Measurements from ENCODE around the gene CD36. TPM values are rescaled to one million over a fixed set of nuclear protein-coding genes. Genes with fewer than 3 reads are reported as not detected.

The CD36 gene
- total RNA-seq, 1 experiment from 2014 or later: 1.4 TPM

DNA sequence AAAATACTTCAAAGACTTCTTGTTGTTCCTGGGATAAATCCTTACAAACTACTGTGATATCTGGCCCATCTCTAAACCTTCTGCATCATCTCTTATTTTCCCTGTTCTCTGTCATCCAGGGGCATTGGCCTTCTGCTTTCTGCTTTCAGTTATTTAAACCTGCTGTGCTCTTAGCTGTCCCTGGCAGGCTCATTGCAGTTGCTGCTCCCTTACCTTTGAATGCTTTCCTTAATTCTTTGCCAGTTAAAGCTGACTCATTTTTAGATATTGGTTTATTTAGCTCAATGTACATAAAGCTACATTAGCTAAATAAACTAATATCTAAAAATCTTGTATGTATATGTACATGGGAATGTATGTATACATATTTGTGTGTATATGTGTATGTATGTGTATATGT, 40.6 kb upstream of the CD36 start (continued):
- TF ChIP-seq, protein P1, sequence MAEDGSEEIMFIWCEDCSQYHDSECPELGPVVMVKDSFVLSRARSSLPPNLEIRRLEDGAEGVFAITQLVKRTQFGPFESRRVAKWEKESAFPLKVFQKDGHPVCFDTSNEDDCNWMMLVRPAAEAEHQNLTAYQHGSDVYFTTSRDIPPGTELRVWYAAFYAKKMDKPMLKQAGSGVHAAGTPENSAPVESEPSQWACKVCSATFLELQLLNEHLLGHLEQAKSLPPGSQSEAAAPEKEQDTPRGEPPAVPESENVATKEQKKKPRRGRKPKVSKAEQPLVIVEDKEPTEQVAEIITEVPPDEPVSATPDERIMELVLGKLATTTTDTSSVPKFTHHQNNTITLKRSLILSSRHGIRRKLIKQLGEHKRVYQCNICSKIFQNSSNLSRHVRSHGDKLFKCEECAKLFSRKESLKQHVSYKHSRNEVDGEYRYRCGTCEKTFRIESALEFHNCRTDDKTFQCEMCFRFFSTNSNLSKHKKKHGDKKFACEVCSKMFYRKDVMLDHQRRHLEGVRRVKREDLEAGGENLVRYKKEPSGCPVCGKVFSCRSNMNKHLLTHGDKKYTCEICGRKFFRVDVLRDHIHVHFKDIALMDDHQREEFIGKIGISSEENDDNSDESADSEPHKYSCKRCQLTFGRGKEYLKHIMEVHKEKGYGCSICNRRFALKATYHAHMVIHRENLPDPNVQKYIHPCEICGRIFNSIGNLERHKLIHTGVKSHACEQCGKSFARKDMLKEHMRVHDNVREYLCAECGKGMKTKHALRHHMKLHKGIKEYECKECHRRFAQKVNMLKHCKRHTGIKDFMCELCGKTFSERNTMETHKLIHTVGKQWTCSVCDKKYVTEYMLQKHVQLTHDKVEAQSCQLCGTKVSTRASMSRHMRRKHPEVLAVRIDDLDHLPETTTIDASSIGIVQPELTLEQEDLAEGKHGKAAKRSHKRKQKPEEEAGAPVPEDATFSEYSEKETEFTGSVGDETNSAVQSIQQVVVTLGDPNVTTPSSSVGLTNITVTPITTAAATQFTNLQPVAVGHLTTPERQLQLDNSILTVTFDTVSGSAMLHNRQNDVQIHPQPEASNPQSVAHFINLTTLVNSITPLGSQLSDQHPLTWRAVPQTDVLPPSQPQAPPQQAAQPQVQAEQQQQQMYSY (CRISPR knock-in tag; IDR thresholded peaks at IDR 0.05): no peak

DNA sequence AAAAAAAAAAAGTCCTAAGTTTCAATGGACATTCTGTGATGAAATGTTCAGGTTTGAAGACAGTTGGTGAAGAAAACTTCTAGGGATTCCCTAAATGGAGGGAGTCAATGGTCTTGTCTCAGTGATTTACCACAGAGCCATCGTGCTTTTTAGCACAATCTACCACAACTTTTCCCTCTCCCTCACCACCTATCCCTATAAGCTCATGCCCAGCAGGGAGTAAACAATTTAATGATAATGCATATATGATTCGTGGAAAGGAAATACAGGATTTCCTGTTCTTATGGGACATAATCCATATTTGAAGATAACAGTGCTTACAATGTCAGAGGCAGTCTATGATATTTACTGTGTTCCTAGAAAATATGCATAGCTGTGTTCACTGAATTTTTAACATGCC, 38.4 kb upstream of the CD36 start:
- TF ChIP-seq, protein P2, sequence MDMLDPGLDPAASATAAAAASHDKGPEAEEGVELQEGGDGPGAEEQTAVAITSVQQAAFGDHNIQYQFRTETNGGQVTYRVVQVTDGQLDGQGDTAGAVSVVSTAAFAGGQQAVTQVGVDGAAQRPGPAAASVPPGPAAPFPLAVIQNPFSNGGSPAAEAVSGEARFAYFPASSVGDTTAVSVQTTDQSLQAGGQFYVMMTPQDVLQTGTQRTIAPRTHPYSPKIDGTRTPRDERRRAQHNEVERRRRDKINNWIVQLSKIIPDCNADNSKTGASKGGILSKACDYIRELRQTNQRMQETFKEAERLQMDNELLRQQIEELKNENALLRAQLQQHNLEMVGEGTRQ (CRISPR knock-in tag; IDR thresholded peaks at IDR 0.05): no peak
- TF ChIP-seq TP53 (CRISPR knock-in tag; IDR thresholded peaks at IDR 0.05) (no peak), OVOL2 (CRISPR knock-in tag; IDR thresholded peaks at IDR 0.05; ENCODE audit: borderline replicate concordance) (no peak), CREB1 (CRISPR knock-in tag; IDR thresholded peaks at IDR 0.05) (no peak), EMX1 (CRISPR knock-in tag; IDR thresholded peaks at IDR 0.05) (no peak), MYBL2 (CRISPR knock-in tag; IDR thresholded peaks at IDR 0.05) (no peak), CTCF (IDR thresholded peaks at IDR 0.05) (no peak), IRF2 (CRISPR knock-in tag; IDR thresholded peaks at IDR 0.05; ENCODE audit: borderline replicate concordance, low read depth) (no peak), GABPB1 (CRISPR knock-in tag; IDR thresholded peaks at IDR 0.05) (no peak), MLX (CRISPR knock-in tag; IDR thresholded peaks at IDR 0.05) (no peak)
- TF ChIP-seq, protein P3, sequence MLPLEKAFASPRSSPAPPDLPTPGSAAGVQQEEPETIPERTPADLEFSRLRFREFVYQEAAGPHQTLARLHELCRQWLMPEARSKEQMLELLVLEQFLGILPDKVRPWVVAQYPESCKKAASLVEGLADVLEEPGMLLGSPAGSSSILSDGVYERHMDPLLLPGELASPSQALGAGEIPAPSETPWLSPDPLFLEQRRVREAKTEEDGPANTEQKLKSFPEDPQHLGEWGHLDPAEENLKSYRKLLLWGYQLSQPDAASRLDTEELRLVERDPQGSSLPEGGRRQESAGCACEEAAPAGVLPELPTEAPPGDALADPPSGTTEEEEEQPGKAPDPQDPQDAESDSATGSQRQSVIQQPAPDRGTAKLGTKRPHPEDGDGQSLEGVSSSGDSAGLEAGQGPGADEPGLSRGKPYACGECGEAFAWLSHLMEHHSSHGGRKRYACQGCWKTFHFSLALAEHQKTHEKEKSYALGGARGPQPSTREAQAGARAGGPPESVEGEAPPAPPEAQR (CRISPR knock-in tag; IDR thresholded peaks at IDR 0.05): no peak
- TF ChIP-seq, protein P4, sequence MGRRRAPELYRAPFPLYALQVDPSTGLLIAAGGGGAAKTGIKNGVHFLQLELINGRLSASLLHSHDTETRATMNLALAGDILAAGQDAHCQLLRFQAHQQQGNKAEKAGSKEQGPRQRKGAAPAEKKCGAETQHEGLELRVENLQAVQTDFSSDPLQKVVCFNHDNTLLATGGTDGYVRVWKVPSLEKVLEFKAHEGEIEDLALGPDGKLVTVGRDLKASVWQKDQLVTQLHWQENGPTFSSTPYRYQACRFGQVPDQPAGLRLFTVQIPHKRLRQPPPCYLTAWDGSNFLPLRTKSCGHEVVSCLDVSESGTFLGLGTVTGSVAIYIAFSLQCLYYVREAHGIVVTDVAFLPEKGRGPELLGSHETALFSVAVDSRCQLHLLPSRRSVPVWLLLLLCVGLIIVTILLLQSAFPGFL (CRISPR knock-in tag; IDR thresholded peaks at IDR 0.05; ENCODE audit: borderline replicate concordance): no peak
- no peak for DNase-seq (ENCODE audit: low spot score)
- Mint-ChIP-seq H3K36me3 (no peaks in the 10 kb centered on the region), H3K4me3 (no peak overlapping the region), H3K27ac (no peak overlapping the region), H3K27me3 (ENCODE audit: low read depth) (no peaks in the 10 kb centered on the region), H3K9me3 (no peaks in the 10 kb centered on the region), H3K4me1 (no peaks in the 10 kb centered on the region)
- POLR2A ChIA-PET: no interaction called here
- CTCF ChIA-PET: no interaction called here
- no peak for ATAC-seq

DNA sequence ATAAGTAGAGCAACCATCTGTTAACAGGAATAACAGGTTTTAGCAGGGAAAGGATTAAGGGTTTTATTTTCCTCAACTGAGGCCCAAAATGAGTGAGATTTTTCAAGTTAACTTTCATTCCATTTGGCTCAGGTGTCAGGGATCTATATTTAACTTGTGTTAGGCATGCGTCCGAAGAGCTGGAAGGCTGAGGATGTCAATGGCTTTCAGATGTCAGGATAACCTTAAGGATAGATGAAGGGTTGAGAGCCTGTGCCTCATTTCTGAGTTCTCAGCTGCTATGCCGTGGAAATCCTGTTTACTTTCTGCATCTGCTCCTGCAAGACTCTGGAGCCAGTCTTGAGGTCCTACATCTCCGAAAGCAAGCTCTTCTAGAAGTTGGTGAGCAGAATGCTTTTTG, 36.4 kb upstream of the CD36 start:
- no peaks in the 10 kb centered on the region for H3K4me1 Mint-ChIP-seq
- ChIA-PET CTCF (no interaction called here), POLR2A (no interaction called here)
- H3K9me3 Mint-ChIP-seq: no peaks in the 10 kb centered on the region
- no peaks in the 10 kb centered on the region for H3K36me3 Mint-ChIP-seq
- TF ChIP-seq, protein P2 (CRISPR knock-in tag; IDR thresholded peaks at IDR 0.05): no peak
- no peak for TF ChIP-seq AR (CRISPR knock-in tag; IDR thresholded peaks at IDR 0.05)
- no peak overlapping the region for H3K27ac Mint-ChIP-seq
- H3K4me3 Mint-ChIP-seq: no peak overlapping the region
- ATAC-seq (no peak), DNase-seq (ENCODE audit: low spot score) (no peak)
- H3K27me3 Mint-ChIP-seq (ENCODE audit: low read depth): no peaks in the 10 kb centered on the region

Data from WTC11 (cell line).